RKO (cell line): ENCODE data around the gene PFN1.
"Not testable (repeated sequence)": the region's sequence is repeated elsewhere in the genome, so short reads cannot be mapped to it uniquely, and the experiment has no call there.

Source experiments
- DNase-seq: peaks from one replicate; pipeline ENCODE4 v3.0.0-alpha.2; 2016; ENCODE audit warnings: low spot score

PFN1 gene

DNA sequence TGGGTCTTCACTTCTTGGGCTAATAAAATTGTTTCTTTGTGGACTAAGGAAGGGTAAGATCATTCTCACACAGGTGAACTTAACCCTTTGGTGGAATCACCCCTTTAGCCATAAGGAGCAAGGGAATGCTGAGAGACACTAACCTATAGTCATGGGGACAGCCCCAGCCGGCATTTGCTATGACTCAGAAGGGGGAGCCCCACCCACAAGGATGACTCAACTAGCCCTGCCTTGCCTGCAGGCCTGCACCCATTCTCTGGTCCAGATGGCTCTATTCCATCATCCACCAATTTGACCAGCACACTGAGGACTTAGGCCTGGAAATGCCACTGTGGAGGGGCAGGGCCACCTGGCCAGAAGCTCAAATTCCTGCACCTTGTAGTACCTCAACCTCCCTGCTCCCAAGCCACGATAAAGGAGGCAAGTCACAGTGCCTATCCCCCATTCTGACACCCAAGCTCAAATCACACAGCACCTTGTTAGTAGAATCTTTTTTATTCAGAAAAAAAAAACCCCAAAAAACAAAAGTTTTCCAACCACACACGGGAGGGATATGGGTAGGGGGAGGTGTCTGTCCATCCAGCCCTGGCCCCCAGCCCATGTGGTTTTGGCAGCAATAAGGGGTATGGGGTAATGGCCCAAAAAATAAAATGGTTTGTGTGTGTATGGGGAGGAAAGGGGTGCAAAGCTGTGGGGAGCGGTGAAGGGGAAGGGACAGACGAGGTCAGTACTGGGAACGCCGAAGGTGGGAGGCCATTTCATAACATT lies 3.0 kb downstream of the PFN1 start:
- peak; percentile 96 for DNase-seq

DNA sequence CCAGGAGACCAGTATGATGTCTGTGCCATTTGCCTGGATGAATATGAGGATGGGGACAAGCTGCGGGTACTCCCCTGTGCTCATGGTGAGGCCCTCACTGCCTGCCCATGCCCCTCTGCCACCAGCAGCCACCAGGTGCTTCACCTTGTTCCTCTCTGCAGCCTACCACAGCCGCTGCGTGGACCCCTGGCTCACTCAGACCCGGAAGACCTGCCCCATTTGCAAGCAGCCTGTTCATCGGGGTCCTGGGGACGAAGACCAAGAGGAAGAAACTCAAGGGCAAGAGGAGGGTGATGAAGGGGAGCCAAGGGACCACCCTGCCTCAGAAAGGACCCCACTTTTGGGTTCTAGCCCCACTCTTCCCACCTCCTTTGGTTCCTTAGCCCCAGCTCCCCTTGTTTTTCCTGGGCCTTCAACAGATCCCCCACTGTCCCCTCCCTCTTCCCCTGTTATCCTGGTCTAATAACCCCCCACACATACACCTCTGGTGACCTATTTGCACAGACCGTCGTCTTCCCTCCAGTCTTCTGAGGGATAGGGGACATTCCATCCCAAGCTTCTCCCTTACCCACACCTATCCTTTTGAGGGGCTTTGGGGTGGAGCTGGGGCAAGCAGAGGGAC lies 3.7 kb downstream of the PFN1 start:
- DNase-seq, result no peak

DNA sequence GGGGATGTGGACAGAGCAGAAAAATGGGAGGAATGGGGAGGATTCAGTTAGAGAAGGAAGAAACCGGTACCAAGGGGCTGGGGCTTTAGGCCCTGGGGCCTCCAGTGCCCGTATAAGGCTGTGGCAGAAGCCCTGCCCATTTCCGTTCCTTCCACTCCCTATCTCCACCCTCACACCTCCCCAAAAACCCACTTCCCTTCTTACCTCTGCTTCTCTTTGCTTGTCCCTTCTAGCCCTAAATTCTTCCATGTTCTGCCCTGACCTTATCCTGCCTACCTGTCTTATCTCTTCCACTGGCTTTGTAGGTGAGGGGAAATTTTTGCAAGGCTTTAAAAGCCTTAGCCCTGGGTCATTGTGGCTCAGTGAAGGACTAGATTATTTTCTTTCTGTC lies 4.2 kb downstream of the PFN1 start:
- no peak for DNase-seq

DNA sequence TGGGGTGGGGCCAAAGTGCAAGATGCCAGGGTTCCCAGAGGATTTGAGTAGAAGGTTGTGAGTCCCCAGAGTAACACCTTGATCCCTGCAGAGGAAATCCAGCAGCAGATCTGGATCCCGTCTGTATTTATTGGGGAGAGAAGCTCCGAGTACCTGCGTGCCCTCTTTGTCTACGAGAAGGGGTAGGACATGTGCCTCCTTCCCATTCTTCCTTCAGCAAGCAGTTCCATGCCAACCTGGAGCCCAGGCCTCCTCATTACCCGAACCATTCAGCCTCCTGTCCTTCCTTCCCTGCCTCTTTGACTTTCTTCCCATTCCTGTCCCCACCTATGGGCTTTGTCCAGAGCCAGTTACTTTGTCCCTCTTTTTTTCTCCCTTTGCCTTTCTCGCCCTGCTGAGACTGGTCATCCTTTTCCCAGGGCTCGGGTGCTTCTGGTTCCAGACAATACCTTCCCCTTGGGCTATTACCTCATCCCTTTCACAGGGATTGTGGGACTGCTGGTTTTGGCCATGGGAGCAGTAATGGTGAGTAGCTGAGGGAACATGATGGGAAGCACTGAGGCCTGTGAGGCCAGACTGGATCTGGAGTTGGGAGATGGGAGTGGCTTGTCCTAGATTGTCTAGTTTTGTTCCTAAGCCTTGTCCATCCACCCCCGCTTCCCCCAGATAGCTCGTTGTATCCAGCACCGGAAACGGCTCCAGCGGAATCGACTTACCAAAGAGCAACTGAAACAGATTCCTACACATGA lies 5.4 kb downstream of the PFN1 start:
- DNase-seq, result no peak

DNA sequence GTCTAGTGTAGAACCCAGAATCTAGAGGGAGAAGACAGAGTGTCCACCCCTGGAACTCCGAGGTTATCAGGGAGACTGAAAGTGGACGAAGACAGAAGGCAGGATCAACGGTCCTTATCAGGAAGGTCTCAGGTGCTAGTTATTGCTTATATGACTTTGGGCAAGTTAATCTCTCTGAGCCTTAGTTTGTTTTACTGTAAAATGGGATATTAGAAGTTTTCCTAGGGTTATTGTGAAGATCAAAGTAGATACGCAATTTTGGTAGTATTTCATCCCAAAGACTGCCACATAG lies 7.1 kb downstream of the PFN1 start:
- DNase-seq, result no peak

DNA sequence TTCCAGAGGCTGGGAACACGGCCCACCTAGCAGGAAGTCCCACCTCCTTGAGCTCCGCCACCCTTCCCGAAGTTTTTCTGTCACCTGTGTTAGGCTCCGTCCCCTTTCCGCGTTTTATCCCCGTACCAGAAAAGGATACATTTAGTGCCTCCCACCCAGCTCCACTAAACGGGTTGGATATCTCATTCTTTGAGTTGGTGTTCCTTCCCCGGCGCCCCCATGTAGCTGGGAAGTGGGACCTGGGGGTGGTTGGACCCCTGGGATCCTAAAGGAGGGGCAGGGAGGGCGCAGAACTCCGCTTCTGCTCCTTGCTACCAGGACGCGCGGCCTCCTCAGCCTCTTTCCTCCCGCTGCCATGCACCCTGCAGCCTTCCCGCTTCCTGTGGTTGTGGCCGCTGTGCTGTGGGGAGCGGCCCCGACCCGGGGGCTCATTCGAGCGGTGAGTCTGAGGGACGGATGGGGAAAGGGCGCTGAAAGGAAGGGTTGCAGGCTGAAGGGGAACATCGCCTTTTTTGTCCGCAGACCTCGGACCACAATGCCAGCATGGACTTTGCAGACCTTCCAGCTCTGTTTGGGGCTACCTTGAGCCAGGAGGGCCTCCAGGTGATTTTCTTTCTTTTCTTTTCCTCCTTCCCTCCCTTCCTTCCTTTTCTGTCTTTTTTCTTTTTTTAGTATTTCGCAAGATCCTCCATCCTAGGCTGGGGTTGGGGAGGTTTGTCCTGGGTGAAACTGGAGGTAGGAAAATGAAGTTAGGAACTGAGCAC lies 7.6 kb downstream of the PFN1 start:
- DNase-seq, result peak; percentile 90

DNA sequence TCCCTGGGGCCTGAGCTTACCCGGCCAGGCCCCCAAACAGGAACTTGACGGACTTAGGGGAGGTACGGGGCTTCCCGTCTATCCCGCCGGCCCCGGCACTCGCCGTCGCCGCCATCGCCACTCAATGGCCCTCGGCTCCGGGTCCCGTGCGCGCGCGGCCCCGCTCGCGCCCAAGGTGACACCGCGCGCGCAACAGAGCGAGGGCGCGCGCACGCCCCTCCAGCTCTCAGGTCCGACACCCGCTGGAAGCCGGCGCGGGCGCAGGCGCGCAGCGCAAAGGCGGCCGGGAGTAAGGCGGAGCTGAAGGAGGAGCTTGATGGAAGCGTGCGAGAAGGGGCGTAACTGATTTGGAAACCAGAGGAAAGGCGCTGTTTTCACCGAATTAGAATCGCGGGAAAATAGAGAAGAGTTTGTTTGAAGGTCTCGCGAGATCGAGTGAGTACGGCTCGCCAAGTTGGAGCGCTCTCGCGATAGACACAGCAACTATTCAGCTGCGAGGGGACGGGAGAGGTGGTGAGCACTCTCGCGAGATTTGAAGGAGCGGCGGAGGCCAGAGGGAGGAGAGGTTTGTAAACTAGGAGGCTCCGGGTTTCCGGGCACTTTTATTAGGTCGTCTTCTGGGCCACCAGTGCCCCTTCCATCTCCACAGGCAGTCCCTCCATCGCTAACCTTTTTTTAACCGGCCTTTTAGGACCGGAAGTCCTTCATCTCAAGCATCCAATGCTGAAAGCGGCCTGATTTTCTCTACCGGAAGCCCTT lies 8.4 kb downstream of the PFN1 start, which contains the start of the genes RNF167 and SLC25A11:
TSS of gene RNF167 (plus strand) at position 473 of the 759 bp plus-strand sequence. CDS start 642 bp downstream, outside the sequence.
TSS of gene SLC25A11 (minus strand) at position 251 of the 759 bp plus-strand sequence. CDS start at position 115, 136 bp downstream.
- DNase-seq, result peak; percentile 99

DNA sequence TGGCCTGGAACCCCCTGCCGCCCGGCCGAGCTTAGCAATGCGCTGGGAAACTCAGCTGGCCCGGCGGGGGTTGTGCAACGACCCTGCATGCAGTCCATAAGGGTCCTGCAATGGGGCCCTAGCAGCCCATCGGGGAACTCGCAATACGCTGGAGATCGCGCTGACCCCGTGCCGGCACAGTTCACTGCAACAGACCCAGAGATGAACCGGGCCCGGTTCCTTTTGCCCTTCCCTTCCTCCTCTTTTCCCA lies 8.9 kb downstream of the PFN1 start:
- peak; percentile 17 for DNase-seq

DNA sequence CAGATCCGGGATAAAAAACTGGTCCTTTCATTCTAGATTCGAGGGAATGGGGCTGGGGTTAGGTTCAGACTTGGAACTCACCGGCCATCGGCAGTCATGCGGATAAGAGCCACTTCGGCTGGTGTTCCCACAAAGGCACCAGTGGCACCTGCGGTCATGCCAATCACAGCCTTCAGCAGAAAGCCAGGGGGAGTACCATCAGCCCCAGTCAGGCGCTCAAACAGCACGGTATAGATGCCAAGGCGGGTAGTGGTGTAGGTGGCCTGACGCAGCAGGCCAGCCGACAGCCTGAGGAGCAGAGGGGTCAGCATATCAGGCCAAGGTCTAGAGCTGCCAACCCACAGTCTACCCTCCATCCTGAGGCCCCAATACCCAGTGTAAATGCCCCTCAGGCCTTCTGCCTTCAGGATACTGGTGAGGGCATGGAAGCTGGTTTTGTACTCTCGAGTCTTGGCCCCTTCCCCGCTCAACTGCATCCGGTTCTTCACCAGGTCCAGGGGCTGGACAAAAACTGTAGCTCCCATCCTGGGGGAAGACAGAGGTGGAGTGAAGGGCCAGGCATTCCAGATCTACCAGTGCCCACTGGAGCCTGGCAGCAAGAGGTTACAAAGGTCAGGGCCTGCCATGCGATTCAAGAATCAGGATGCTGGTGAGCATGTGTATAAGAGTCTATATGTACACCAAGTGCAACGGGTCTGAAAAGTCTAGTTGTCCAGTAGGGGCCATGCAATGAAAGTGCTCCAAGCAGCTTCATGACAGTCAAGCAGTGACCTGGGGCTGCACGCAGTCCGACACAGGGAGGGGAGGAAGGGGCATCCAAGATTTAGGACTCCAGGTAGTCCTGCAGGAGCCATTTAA lies 9.4 kb downstream of the PFN1 start:
- peak; percentile 42 for DNase-seq

DNA sequence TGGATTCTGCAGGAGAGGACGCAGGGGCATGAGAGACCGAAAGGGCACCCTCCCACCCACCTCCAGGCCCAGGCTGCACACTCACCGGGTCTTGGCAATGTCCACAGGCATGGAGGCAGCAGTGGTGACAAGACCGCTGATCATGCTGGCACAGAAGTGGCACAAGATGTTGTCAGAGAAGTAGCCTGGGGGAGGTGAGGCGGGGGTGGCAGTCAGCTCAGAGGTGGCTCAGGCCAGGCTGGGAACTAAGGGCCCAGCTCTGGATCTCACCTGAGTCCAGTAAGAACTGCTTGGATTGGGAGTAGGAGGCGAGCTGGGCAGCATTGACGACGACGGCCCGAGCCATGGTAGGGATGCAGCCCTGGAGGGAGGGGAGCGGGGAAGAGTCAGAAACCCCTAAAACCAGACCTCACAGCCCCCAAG lies 10.2 kb downstream of the PFN1 start:
- DNase-seq, result no peak

DNA sequence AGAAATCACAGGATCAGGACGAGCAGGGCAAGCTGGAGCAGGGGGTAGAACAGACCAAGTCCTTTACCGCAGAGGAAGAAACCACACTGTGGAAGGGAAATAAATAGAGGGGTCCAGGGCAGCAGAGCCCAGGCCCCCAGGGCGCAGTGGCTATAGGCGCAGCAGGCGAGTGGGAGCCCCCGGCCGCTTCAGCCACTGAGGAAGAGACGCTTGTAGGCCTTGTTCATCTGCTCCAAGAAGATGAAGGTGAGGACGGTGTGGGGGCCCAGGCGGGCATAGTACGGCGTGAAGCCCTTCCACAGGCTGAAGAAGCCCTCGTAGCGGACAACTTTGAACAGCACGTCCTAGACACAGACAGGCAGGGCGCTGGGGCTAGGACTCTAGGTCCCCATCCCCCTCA lies 10.8 kb downstream of the PFN1 start:
- DNase-seq, result no peak

DNA sequence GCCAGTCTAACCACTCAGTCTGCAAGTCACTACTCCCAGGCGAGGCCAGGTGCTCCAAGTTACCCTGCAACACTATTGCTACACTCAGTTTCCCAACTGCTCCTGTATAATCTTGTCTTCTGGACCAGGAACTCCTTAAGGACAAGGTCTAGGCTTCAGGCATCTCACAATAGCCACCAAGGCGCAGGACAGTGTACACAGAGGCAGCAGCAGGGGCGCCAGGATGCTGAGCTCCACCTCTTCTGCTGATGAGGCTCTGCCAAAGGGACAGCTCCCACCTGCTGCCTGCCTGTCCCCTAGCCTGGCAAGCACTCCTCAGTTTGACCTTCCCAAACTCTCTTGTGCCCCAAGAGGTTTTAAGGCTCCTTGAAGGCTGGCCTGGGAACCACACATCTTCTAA lies 11.9 kb downstream of the PFN1 start:
- no peak for DNase-seq

DNA sequence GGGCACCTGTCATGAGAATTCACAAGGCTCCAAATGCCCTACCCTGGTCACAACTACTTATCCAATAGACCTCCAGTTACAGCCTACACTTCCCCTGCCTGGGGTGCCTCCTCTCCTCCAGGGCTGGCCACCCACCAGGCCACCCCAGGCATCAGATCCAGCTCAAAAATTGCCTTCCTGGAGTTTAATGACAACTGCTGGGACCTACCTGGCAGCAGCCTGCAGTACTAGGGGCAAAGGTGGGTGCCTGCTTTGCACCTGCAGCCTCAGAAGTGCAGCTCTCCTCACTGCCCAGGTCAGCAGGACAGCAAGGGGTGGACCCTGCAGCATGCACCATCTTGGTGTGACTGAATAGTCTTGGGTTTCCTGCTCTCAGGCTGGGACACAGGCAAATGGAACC lies 12.7 kb downstream of the PFN1 start:
- no peak for DNase-seq

DNA sequence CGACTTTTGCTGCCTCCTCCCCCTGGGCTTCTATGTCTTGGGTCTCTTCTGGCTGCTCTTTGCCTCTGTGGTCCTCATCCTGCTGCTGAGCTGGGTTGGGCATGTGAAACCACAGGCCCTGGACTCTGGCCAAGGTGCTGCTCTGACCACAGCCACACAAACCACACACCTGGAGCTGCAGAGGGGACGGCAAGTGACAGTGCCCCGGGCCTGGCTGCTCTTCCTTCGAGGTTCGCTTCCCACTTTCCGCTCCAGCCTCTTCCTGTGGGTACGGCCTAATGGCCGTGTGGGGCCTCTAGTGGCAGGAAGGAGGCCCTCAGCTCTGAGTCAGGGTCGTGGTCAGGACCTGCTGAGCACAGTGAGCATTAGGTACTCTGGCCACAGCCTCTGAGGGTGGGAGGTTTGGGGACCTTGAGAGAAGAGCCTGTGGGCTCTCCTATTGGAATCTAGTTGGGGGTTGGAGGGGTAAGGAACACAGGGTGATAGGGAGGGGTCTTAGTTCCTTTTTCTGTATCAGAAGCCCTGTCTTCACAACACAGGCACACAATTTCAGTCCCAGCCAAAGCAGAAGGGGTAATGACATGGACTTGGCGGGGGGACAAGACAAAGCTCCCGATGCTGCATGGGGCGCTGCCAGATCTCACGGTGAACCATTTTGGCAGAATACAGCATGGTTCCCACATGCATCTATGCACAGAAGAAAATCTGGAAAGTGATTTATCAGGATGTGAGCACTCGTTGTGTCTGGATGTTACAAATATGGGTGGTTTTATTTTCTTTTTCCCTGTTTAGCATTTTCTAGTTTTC lies 14.0 kb downstream of the PFN1 start:
- DNase-seq, result peak; percentile 51

DNA sequence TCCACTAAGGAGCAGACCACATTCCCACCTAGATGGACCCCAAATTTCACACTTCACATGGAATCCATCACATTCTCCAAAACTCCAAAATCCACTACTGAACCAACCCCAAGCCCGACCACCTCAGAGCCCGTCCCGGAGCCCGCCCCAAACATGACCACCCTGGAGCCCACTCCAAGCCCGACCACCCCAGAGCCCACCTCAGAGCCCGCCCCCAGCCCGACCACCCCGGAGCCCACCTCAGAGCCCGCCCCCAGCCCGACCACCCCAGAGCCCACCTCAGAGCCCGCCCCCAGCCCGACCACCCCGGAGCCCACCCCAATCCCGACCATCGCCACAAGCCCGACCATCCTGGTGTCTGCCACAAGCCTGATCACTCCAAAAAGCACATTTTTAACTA lies 14.7 kb downstream of the PFN1 start:
- no peak for DNase-seq

DNA sequence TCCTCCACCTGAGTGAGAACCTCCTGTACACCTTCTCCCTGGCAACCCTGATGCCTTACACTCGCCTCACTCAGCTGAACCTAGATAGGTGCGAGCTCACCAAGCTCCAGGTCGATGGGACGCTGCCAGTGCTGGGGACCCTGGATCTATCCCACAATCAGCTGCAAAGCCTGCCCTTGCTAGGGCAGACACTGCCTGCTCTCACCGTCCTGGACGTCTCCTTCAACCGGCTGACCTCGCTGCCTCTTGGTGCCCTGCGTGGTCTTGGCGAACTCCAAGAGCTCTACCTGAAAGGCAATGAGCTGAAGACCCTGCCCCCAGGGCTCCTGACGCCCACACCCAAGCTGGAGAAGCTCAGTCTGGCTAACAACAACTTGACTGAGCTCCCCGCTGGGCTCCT lies 15.6 kb downstream of the PFN1 start:
- DNase-seq, result no peak

DNA sequence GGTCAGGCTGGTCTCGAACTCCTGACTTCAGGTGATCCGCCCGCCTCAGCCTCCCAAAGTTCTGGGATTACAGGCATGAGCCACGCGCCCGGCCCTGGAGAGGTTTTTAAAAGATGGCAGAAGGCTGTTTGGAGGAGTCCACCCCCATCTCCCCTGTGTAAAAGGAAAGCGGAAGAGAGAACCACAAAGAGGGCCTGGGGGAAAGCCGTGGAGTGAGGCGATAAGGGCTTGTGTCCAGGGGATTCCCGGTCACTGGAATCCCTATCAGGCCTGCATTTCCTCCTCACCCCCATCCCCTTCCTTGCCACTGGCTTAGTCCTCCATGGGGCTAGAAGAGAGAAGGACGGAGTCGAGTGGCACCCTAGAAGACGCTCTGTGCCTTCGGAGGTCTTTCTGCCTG lies 16.4 kb downstream of the PFN1 start, which contains the start of gene GP1BA:
TSS of gene GP1BA (plus strand) at position 315 of the 400 bp plus-strand sequence. CDS start 328 bp downstream, outside the sequence.
- no peak for DNase-seq

DNA sequence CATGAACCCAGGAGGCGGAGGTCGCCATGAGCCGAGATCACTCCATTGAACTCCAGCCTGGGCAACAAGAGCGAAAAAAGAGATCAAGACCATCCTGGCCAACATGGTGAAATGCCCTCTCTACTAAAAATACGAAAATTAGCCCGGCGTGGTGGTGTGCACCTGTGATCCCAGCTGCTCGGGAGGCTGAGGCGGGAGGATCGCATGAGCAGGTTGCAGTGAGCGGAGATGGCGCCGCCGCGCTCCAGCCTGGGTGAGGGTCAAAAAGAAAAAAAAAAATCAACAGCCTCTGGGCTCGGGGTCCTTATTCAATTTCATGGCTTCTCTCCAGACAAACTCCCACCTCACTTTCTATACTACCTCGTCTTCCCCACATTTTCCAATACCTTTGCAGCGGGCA lies 19.4 kb downstream of the PFN1 start:
- DNase-seq, result no peak

DNA sequence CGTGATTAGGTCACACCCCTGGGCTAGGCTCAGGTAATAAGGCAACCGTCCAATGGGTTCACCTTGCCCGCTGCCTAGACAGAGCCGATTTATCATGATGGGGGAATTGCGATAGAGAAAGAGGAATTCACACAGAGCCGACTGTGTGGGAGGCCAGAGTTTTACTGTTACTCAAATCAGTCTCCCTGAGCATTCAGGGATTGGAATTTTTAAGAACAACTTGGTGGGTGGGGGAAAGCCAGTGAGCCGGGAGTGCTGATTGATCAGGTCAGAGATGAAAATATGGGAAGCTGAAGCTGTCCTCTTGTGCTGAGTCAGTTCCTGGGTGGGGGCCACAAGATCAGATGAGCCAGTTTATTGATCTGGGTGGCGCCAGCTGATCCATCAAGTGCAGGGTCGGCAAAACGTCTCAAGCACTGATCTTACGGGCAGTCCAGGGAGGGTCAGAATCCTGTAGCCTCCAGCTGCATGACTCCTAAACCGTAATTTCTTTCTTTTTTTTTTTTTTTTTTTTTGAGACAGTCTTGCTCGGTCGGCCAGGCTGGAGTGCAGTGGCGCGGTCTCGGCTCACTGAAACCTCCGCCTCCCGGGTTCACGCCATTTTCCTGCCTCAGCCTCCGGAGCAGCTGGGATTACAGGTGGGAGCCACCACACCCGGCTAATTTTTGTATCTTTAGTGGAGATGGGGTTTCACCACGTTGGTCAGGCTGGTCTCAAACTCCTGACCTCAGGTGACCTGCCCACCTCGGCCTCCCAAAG lies 21.6 kb downstream of the PFN1 start:
- DNase-seq, result not testable (repeated sequence)
